ENCODE results near the gene SLC25A1.

Gene SLC25A1

DNA sequence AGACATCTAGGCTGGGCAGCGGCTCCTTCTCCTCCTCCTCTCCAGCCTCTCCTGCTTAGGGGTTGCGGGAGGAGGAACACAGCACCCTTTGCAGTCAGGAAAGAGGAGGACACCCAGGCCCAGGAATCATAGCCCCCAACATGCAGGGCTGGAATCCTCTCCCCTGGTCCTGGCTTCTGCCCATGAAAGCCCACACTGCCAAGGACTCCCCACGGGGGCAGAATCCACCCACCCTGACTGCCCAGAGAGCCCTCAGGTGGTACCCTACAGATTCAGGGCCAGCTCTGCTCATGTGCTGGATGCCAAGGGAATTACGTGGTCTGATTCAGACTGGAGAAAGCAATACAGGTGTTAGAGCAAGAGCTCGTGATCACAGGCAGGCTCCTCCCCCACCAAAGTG is 38.6 kb downstream of the SLC25A1 start:
- FAIRE-seq (no peak), DNase-seq (ENCODE audit: low spot score) (no peak)

DNA sequence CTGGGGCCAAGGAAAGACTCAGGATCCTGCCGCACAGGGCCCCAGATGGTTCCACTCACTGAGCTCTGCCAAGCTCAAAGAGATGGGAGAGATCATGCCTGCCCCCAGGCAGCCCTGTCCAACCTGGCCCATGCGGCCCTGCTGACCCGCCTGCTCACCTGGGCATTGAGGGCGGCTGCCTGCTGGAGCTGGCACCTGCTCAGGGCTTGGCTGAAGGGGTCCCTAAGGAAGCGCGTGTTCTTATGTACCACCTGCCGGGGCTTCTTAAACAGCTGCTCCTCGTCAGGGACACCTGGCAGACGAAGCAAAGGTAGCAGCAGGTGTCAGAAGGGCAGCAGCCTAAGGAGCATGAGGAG is 39.6 kb downstream of the SLC25A1 start:
- FAIRE-seq: no peak
- DNase-seq (ENCODE audit: low spot score): no peak

DNA sequence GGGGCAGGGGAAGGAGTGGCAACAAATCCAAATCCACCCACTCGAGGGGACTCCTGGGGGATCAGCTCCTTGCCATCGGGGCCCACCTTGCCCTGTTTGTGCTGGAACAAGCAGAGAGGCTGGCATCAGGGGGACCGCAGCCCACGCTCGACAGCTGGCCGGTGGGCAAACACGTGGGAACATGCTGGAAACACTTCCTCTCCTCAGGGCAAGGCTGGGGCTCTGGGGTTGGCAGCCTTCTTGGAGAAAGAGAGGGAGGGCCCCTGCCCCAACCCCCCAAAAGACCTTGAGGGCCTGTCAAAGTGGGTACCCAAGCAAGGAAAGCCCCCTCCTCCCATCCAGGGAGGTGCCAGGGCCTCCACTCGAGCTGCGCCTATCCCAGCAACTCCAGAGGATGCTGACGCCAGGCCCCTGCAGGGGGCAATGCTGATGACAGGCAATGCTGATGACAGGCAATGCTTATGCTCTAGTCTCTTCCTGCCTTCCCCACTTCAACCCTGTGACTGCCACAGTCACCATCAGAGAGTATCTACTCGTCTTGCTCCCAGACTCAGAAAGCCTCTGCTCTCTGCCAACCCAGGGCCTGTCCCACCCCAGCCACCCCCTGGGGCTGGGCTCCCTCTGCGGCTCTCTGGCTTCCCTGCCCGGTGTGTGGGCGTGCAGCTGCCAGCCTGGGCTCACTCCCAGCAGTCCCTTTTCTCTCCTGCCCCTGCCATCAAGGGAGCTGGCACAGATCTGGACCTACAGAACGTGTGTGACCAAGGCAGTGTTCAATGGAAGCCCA is 40.1 kb downstream of the SLC25A1 start:
- DNase-seq (ENCODE audit: low spot score) (no peak), FAIRE-seq (no peak)

DNA sequence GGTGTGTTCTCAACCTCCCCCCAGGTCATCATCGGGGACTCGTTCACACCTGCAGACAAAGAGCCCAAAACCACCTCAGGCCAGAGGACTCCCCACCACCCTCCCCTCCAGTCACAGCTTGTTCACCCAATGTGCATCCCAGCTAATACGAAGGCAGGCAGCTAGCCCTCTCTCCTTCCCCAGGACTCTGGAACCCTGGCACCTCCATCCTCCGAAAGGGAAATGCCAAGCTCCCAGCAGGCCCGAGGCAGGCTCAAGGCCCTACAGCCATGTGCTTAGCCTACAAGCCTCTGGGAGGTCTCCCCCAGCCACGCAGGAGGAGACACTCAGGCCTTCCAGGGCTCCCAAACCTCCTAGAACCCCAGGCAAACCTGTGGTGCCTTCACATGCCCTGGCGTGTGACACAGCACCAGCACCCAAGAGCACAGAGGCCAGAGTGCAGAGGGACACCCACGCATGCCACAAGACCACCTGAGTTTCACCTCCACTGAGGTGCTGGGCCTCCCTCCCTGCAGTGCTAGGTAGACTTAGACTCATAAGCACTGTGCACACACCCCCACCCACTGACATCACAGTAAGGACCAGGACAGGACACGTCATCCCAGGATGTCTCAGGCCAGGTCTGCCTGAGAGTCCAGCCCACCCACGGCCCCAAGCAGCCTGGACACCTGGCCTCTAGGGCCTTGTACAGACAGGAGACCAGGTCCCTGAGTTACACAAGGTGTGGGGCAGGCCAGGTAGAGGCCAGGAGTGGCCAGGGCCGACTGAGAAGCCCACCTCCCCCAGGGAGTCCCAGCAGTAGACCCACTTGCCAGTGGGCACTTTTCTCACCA is 40.9 kb downstream of the SLC25A1 start:
- no peak for FAIRE-seq

DNA sequence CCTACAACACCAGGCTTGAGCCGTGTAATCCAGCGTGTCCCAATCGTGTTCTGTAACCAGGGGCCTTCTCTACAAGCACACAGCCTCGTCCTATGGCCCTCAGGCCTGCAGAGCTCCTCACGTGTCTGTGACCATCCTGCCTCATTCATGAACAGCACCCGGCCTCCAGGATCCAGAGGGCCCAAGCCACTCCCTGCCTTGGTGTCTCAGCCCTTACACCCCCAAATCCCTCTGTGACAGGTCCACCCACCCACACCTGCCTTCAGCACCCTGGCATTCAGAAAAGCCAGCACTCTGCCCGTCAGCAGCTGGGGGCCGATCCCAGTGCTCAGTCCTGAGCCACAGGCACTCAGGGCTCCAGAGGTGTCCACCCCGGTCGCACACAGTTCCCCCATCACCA is 41.6 kb downstream of the SLC25A1 start:
- no peak for FAIRE-seq
- DNase-seq (ENCODE audit: low spot score): no peak

More for the DNA sequence above, 40.9 kb downstream of the SLC25A1 start:
- no peak for DNase-seq (ENCODE audit: low spot score)

DNA sequence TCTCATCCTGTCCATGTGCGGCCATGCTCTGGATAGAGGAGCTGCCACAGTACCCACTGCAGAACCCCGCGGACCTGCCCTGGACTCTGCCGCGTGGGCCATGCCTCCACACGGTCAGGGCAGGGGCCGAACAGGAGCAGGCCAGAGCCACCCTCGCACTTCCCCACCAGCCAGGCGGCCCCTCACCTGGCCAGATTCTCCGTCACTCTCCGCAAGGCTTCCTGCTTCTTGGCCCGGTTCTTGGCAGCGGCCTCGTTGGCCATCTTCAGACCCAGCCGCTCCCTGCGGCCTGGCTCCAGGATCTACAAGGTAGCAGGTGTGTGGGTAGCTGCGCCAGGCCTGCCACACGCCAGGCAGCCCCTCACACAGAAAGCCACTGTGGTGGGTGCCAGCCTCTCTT is 43.7 kb downstream of the SLC25A1 start:
- DNase-seq (ENCODE audit: low spot score): no peak
- no peak for FAIRE-seq

DNA sequence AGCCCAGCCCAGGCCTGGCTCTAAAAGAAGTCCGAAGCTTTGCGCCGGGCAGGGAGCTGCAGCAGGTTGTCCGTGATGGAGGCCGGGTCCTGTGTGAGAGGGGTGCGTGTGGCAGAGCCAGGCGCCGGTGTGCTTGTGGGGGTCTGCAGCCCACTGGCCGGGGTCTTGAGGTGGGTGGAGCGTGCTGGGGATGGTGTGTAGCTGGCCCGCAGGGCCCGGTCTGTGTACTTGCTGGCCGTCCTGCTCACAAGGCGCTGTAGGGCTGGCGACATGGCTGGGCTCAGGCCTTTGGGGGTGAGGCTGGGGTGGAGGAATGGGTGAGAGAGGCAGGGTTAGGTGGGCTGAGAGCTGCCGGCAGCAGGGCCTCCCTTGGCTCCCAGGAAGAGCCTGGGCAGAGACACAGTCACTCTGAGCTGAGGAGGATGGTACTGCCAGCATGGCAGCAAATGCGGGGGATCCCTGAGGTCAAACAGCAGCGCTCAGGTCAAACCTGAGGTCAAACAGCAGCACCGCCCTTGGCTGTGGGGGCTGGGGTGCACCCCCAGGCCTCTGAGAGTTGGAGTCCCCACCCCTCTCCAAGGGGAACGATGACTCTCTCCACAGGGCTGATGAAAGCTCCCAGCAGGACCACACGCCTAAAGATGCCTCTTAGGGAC is 44.2 kb downstream of the SLC25A1 start:
- DNase-seq (ENCODE audit: low spot score) (no peak), FAIRE-seq (no peak)

DNA sequence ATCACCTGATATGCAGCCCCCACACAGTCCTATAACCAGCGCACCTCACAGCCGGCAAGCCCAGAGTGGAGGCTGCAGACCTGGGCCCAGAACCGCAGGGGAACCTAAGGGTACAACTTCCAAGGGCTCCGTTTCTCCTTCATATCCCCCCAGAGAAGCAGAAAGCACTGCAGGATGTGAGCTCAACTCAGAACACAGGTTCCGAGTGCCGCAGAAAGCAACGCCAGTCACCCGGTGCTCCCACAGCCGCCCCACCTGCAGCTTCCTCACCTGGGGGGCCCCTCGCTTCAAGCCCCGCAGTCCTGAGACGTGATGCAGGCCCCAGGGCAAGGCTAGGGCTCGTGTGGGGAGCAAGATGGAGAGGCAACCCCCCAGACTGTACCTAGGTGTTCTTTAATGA is 45.0 kb downstream of the SLC25A1 start:
- FAIRE-seq (no peak), DNase-seq (ENCODE audit: low spot score) (no peak)

DNA sequence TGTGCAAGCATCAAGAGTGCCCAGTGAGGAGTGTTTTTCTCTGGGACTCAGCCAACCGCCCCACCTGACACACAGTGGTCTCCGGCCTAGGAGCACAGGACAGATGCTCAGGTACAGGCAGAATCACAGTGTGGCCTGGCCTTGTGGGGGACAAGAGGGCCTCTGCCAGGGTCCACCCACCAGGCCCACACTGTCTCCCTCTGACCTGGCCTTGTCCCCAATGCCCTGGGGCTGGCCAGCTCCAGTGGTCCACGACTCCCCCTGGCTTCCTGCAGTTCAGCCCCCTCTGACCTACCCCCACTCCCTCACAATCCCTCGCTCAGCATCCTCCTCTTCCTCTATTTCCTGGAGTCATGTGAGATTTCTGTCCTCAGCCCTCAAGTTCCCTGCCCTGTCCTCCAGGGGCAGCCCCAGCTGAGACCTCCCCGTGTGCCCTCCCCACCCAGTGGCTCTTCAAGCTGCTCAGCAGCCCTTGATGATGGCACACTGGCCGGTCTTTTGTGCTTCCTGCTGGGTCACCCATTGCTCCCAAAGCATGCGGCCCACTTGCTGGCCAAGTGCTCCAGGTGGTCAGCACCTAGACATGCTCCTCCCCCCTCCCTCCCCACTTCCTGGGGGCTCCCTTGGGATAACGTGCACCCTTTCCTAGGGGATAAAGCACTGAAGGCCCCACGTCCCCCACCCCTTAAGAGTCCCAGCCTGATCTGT is 45.7 kb downstream of the SLC25A1 start:
- DNase-seq (ENCODE audit: low spot score) (no peak), FAIRE-seq (no peak)

DNA sequence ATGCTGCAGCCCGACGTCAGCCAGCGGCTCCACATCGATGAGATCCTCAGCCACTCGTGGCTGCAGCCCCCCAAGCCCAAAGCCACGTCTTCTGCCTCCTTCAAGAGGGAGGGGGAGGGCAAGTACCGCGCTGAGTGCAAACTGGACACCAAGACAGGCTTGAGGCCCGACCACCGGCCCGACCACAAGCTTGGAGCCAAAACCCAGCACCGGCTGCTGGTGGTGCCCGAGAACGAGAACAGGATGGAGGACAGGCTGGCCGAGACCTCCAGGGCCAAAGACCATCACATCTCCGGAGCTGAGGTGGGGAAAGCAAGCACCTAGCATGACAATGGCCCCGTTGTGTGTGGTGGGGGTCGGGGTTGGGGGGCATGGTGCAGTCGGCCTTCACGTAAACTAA is 46.4 kb downstream of the SLC25A1 start:
- FAIRE-seq (no peak), DNase-seq (ENCODE audit: low spot score) (no peak)

DNA sequence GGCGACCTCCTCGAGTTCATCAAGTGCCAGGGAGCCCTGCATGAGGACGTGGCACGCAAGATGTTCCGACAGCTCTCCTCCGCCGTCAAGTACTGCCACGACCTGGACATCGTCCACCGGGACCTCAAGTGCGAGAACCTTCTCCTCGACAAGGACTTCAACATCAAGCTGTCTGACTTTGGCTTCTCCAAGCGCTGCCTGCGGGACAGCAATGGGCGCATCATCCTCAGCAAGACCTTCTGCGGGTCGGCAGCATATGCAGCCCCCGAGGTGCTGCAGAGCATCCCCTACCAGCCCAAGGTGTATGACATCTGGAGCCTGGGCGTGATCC is 46.9 kb downstream of the SLC25A1 start:
- no peak for FAIRE-seq
- no peak for DNase-seq (ENCODE audit: low spot score)

DNA sequence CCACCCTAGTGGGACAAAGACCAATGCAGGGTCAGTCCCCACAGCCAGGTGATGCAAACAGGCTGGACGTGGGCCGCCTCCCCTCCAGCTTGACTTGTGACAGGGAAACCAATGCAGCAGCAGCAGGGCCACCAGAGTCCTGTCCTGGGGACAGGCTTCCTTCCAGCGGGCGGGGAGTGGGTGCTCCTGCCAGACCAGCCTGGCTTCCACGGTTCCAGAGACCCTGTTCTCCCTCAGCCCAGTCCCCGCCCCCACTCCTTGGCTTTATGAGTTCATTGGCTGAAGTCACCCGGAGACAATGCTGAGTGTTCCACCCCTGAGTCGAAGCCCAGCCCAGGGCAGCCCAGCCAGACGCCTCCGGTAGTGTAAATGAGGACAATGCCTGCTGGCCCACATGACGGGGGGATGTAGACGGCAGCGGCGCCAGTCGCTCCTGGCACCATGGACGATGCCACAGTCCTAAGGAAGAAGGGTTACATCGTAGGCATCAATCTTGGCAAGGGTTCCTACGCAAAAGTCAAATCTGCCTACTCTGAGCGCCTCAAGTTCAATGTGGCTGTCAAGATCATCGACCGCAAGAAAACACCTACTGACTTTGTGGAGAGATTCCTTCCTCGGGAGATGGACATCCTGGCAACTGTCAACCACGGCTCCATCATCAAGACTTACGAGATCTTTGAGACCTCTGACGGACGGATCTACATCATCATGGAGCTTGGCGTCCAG is 47.4 kb downstream of the SLC25A1 start, which contains the start of gene TSSK2:
TSSK2 (plus strand) TSS at position 350 of the 726 bp plus-strand sequence; CDS start at position 442, 92 bp downstream.
- no peak for FAIRE-seq
- no peak for DNase-seq (ENCODE audit: low spot score)

DNA sequence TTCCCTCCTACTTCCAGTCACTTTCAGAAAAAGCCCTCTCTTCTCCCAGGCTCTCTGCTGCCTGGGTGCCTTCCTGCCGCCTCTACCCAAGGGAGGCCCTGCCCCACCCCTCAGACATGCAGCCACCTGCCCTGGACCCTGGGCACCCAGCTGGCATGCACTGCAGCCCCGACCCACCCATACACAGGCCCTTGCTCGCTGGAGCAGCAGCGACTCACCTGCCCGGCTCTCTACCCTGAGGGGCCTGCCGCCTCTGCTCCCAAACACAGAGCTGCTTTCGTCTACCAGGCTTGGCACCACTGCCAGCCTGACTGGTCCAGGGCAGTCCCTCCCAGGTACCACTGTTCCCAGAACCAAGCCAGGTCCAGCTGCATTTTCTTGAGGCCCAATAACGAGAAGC is 48.7 kb downstream of the SLC25A1 start:
- no peak for DNase-seq (ENCODE audit: low spot score)
- no peak for FAIRE-seq

DNA sequence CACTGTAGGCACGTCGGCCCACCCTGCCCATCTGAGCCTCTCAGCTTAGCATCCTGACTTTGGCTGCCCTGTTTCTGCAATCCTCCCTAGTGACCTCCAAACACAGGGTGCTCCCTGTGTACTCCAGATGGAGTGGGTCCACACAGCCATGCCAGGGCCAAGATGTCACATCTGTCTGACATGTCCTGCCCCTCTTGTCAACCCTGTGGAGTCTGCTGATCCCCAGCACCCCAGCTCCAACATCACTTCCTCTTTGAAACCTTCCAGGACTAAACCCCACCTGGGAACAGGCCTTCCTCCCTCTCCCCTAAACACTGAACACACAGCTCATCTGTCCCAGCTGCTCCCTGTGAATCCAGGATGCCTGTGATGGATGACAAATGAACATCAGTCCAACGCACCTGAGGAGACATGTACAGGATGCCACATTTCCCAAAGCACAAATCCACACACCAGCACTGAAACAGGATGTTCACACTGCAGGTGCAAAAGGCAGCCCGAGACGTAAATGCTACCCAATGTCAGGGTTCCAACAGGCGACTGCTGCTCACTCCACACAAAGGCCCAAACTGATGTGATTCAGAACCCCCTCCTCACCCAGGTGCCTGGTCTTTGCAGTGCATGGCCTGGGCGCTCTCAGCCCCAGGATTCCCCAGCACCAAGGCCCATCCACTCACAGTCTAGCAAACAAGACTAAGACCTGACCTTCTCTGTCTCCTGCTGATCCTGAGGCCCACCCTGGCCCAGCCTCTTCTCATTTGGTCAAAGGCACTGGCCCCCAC is 49.4 kb downstream of the SLC25A1 start:
- FAIRE-seq: no peak
- no peak for DNase-seq (ENCODE audit: low spot score)

DNA sequence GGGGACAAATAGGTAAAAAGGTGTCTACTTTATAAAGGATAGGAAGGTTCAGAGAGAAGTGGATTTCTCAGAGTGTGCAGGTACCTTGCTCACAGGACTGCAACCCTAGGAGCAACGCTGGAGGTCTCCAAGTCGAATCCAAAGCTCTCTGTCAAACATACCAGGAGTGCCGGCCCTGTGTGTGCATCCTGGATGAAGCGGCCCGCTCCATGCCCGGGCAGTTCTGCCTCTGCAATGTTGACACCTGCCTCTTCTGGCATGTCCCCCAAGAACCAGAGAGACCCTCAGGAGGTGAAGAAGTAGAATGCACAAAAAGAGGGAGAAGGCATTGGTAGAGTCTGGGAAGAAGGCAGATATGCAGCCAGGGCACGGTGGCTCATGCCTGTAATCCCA is 50.5 kb downstream of the SLC25A1 start:
- FAIRE-seq: no peak

DNA sequence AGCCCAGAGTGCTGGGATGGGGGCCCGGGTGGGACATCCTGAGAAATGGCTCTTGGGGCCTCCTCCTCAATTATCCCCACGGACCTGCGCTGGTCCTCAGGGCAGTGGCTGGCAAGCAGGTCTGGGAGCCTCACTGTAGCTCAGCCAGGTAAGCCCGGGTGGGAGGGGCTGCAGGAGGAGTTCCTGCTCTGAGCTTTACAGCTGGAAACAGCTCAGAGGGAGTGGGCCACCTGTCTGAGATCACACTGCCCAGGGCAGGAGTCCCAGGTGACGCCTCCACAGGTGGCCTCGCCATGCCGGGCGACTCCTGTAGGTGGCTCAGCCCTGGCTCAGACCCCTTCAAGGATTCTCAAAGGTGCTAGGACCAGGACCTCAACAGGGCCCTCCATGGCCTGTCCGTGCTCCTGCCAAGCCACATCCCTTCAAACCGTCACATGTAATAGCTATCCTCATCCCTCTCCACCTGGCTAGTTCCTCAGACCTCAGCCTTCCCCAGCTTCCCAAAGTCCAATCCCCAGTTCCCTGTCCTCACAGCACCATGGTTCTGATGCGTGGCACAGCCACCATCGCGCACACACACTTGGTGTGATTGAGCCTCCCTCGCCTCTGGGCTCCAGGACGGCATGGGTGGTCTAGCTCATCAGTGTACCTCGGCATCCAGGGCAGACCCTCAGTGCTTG is 51.1 kb downstream of the SLC25A1 start:
- FAIRE-seq (no peak), DNase-seq (ENCODE audit: low spot score) (no peak)

More for the DNA sequence above, 50.5 kb downstream of the SLC25A1 start:
- no peak for DNase-seq (ENCODE audit: low spot score)

DNA sequence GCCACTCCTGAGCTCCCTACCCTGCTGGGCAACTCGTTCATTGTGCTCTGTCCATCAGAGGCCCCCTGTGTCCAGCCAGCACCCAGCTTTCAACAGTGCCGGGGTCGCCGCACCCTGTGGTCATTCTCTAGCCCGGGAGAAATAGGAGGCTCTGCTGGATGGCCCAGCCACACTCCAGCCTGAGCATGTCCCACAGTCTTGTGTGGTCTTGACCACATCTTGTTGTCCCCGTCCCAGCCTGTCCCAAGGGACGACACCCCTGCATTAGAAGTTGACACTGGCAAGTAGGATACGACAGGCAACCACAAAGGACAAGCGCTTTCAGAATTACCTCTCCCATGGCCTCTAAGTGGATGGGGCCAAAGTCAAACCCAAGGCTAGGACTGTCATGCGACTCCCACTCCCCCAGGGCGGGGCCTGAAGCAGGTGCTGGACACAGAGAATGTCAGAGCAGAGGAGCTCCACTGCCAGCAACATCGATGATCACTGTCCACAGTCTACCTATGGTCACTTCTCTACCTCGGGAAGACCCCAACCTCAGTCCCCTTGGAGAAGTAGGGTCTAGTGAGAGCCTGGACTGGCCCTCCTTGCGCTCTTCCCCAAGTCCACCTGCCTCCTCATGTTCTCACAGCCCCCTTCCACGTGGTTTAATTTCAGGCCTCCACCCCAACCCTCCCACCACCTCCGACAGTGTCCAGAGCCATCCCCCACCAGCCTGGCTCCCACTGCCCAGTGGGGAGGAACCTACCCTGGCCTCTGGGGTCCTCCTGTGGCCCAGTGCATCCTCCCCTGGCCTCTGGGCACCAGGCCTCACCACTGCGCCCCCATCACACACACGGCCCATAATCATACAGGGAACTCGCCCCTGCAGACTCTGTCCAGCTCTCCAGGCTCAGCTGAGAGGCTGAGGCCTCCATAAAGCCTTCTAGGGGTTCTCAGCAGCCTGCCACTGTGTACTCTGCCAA is 51.9 kb downstream of the SLC25A1 start:
- no peak for DNase-seq (ENCODE audit: low spot score)
- FAIRE-seq: no peak

All from urothelium cell line (cell line).